ENCODE data around the gene SLC9A8. TPM values are rescaled to one million over a fixed set of nuclear protein-coding genes. Genes with fewer than 3 reads are reported as not detected.

The SLC9A8 gene
- total and polyA plus RNA-seq, 2 of the 4 experiments (the other 2 are of a cell fraction) = 4.1 to 5.0 TPM

DNA sequence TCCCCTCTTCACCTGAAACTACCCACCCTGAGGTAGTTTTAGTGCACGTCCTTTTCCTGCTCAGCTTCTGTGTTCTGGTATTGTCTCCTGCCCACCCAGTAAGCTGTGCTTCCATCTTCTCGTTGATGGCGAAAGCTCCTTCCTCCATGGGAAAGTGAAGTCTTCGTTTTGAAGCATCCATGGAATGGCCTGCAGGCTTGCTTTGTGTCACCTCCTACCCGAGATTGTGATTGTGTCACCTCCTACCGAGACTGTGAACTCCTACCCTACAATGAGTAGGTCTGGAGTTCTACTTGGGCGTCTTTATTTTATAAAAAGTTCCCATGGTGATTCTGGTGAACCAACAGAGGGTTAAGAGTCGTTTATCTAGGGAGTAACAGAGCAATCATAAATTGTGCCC is 25.9 kb downstream of the SLC9A8 start:
- peaks cover 3% of the 10 kb centered on the region; the same call in 1 of the 2 replicates for H3K9me3 ChIP-seq (ENCODE audit: control insufficient read depth, insufficient read depth, low read length)
- H2AK5ac ChIP-seq (ENCODE audit: low read depth, low read length) = no peak overlapping the region
- H4K91ac ChIP-seq (ENCODE audit: insufficient read depth, low read depth, low read length) = no peak overlapping the region
- no peak overlapping the region for H3K4ac ChIP-seq (ENCODE audit: low read depth, low read length)
- H3K56ac ChIP-seq (ENCODE audit: extremely low read depth, insufficient read depth, low read length) = no peak overlapping the region
- no peak overlapping the region for H2BK120ac ChIP-seq (ENCODE audit: low read depth, low read length)
- no peak overlapping the region for H2AFZ ChIP-seq (replicated peaks; ENCODE audit: low read length, poor library complexity)
- POLR2A ChIA-PET (ENCODE audit: unreplicated experiment) = no interaction called here
- H3K9me1 ChIP-seq (ENCODE audit: insufficient read depth, low read length) = no peaks in the 10 kb centered on the region
- no peak overlapping the region for H2BK20ac ChIP-seq (ENCODE audit: low read depth, low read length)
- ATAC-seq (ENCODE audit: low read depth) (no peak), DNase-seq (no peak)
- H3K79me1 ChIP-seq (ENCODE audit: low read depth in 1 of 2, low read length in 2 of 2) = peaks cover 0 to 5% of the 10 kb centered on the region in 2 experiments; a peak in 3 of 4 replicates
- CTCF ChIA-PET = interaction anchor here (2.0 kb wide), 1 partner anchor 8 kb away, joined by 6 read pairs; no protein-coding TSS in a partner anchor
- H3K27me3 ChIP-seq (ENCODE audit: control insufficient read depth, insufficient read depth, low read length) = no peaks in the 10 kb centered on the region
- intact Hi-C loops (cut with micrococcal nuclease) = no loop called here
- no peaks in the 10 kb centered on the region for H4K20me1 ChIP-seq (ENCODE audit: insufficient read depth, low read length)
- H3K23ac ChIP-seq (ENCODE audit: low read depth, low read length) = no peak overlapping the region
- peaks cover under 1% of the 10 kb centered on the region; the same call in 1 of the 2 replicates for H3K4me1 ChIP-seq (ENCODE audit: control insufficient read depth, insufficient read depth, low read length)
- H3K18ac ChIP-seq (ENCODE audit: low read depth, low read length) = no peak overlapping the region
- H3K14ac ChIP-seq (replicated peaks; ENCODE audit: low read depth, low read length) = no peak overlapping the region
- WGBS, 2 experiments (ENCODE audit: extremely low coverage in 2 of 2, insufficient read length in 1 of 2) = no CpG with 5 or more reads among the region's 8 CpGs
- H3K4me2 ChIP-seq (ENCODE audit: low read depth, low read length) = no peak overlapping the region
- no peak overlapping the region for H3K9ac ChIP-seq (ENCODE audit: low read depth, low read length)
- H2AK9ac ChIP-seq (replicated peaks; ENCODE audit: low read depth, low read length, poor library complexity) = no peak overlapping the region
- no peak overlapping the region for H3K27ac ChIP-seq (ENCODE audit: insufficient read depth, low read length)
- TF ChIP-seq, protein P1, sequence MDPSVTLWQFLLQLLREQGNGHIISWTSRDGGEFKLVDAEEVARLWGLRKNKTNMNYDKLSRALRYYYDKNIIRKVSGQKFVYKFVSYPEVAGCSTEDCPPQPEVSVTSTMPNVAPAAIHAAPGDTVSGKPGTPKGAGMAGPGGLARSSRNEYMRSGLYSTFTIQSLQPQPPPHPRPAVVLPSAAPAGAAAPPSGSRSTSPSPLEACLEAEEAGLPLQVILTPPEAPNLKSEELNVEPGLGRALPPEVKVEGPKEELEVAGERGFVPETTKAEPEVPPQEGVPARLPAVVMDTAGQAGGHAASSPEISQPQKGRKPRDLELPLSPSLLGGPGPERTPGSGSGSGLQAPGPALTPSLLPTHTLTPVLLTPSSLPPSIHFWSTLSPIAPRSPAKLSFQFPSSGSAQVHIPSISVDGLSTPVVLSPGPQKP (IDR thresholded peaks at IDR 0.05; ENCODE audit: borderline replicate concordance, low read depth, low read length) = no peak
- TF ChIP-seq POLR2A (IDR thresholded peaks at IDR 0.05; ENCODE audit: low read depth, low read length) = no peak
- no peak for TF ChIP-seq MXI1 (IDR thresholded peaks at IDR 0.05; ENCODE audit: borderline replicate concordance, low read depth, low read length)
- TF ChIP-seq NFE2L2 (IDR thresholded peaks at IDR 0.05; ENCODE audit: low read depth, low read length) = no peak
- TF ChIP-seq RCOR1 (IDR thresholded peaks at IDR 0.05; ENCODE audit: insufficient replicate concordance, low read length) = no peak
- TF ChIP-seq MAFK (IDR thresholded peaks at IDR 0.05; ENCODE audit: low read depth, low read length) = no peak
- no peak for TF ChIP-seq CEBPB (IDR thresholded peaks at IDR 0.05; ENCODE audit: low read depth, low read length)
- BruUV-seq (replicated peaks) = no TSS peak
- H3K4me3 ChIP-seq (ENCODE audit: insufficient read depth, low read depth, low read length) = no peak overlapping the region
- no peak overlapping the region for H4K8ac ChIP-seq (ENCODE audit: low read depth in 2 of 2, low read length in 2 of 2)
- in situ Hi-C loops (cut with MboI; ENCODE audit: low sequenced_read_pairs) = no loop called here
- H2BK5ac ChIP-seq (ENCODE audit: low read depth, low read length, poor library complexity, severe bottlenecking) = no peak overlapping the region
- no peak overlapping the region for H4K5ac ChIP-seq (ENCODE audit: low read depth, low read length)
- peaks cover 7% of the 10 kb centered on the region for H3K36me3 ChIP-seq (ENCODE audit: control insufficient read depth, insufficient read depth, low read length)
- dilution Hi-C loops (cut with HindIII; ENCODE audit: low sequenced_read_pairs, unreplicated experiment) = no loop called here
- H2BK15ac ChIP-seq (ENCODE audit: low read depth, low read length) = no peak overlapping the region
